OCI-LY1 (cell line): Measurements from ENCODE around the gene EDEM3.

Experiments
- EZH2 ChIP-seq: fragments of 200-600 bp; sonication (generic), shearing (Covaris generic); IDR thresholded peaks from 2 replicates; pipeline ENCODE4 v1.8.0; 2017; ENCODE audit warnings: borderline replicate concordance, mixed run types, mild to moderate bottlenecking, antibody characterized with exemption, low read length, moderate library complexity, mixed read lengths
- TF ChIP-seq, protein P1 (sequence below): fragments of 200-600 bp; sonication (generic), shearing (Covaris generic); IDR thresholded peaks from 2 replicates; pipeline ENCODE4 v1.5.1; 2017; ENCODE audit warnings: mild to moderate bottlenecking, antibody characterized with exemption, low read length, moderate library complexity, mixed read lengths

DNA sequence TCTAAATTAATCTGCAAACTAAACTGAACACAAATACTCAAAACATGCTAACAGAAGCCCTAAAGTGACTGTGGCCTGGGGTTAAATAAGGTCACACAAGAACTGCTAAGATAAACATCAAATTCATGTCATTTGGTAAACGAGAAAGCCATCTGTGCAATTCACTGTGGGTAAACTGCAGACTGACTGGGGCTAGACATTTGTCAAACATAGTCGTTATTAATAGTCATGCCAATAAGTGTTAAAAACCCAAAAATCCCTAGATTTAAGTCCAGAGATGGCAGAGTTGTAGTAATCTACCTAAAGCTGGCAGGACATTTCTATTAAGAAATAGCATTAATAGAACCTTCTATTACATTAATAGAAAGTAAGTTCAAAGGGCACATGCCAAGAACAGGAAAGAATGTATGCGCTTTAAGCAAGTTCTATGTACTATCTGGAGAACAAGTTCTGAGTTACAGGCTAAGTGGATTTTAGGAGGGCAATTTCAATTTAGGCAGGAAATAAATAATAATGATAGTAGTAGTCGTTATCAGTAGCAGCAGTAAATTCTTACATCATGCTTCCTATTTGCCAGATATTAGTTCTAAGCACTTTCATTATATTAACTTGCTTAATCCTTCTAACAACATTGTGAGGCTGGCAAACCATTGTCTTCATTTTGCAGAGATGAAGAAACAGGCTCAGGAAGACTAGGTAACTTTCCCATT, 8.6 kb downstream of the EDEM3 start:
- TF ChIP-seq, protein P1, sequence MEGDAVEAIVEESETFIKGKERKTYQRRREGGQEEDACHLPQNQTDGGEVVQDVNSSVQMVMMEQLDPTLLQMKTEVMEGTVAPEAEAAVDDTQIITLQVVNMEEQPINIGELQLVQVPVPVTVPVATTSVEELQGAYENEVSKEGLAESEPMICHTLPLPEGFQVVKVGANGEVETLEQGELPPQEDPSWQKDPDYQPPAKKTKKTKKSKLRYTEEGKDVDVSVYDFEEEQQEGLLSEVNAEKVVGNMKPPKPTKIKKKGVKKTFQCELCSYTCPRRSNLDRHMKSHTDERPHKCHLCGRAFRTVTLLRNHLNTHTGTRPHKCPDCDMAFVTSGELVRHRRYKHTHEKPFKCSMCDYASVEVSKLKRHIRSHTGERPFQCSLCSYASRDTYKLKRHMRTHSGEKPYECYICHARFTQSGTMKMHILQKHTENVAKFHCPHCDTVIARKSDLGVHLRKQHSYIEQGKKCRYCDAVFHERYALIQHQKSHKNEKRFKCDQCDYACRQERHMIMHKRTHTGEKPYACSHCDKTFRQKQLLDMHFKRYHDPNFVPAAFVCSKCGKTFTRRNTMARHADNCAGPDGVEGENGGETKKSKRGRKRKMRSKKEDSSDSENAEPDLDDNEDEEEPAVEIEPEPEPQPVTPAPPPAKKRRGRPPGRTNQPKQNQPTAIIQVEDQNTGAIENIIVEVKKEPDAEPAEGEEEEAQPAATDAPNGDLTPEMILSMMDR = no peak
- TF ChIP-seq EZH2 = no peak
